Measurements from ENCODE around the gene CFAP251. TPM values are rescaled to one million over a fixed set of nuclear protein-coding genes. Genes with fewer than 3 reads are reported as not detected.
A peak's percentile ranks its signal among the peaks of the same experiment; 100 is the strongest.

CFAP251 gene
- total RNA-seq, 1 experiment from 2014 or later: 2.6 TPM

GRCh38 chr12:121927813-121928212, 9.4 kb downstream of the CFAP251 start:
- H3K27ac ChIP-seq (ENCODE audit: low read depth, low read length): no peak overlapping the region
- DNase-seq (ENCODE audit: low read depth, low spot score): no peak
- BruUV-seq (replicated peaks): no TSS peak
- H3K4me2 ChIP-seq (ENCODE audit: low read length): peak overlapping the region; percentile 51
- no peaks in the 10 kb centered on the region for H3K9me2 ChIP-seq (ENCODE audit: insufficient read depth)
- CTCF ChIA-PET: interaction anchor here (1.2 kb wide), 1 partner anchor 10 kb away, joined by 3 read pairs; the partner anchor contains the start of gene CFAP251
- H3K9ac ChIP-seq (ENCODE audit: low read length): no peak overlapping the region
- no peaks in the 10 kb centered on the region for H3K27me3 ChIP-seq (ENCODE audit: insufficient read depth, low read length)
- no peak overlapping the region for H3K4me3 ChIP-seq (replicated peaks in 1 of 2; ENCODE audit: low read depth in 1 of 2, low read length in 2 of 2)
- POLR2A ChIA-PET: no interaction called here
- no peak for ATAC-seq
- TF ChIP-seq EZH2phosphoT487 (IDR thresholded peaks at IDR 0.05; ENCODE audit: borderline replicate concordance) (no peak), ATF3 (IDR thresholded peaks at IDR 0.05) (no peak), CTCF (IDR thresholded peaks at IDR 0.05 in 2 of 3, conservative IDR thresholded peaks at IDR 0.05 in 1 of 3; ENCODE audit: borderline replicate concordance in 1 of 3, insufficient read depth in 1 of 3, low read depth in 2 of 3, low read length in 2 of 3) (no peak), SP1 (IDR thresholded peaks at IDR 0.05; ENCODE audit: low read depth) (no peak), SIN3A (IDR thresholded peaks at IDR 0.05; ENCODE audit: low read depth) (no peak), YY1 (IDR thresholded peaks at IDR 0.05; ENCODE audit: extremely low read depth, insufficient replicate concordance, low read depth, low read length) (no peak), POLR2A (IDR thresholded peaks at IDR 0.05; ENCODE audit: borderline replicate concordance, extremely low read depth, insufficient read depth, insufficient read length) (no peak), JUND (IDR thresholded peaks at IDR 0.05) (no peak), EZH2 (IDR thresholded peaks at IDR 0.05) (no peak), ZFX (IDR thresholded peaks at IDR 0.05) (no peak), ZNF274 (IDR thresholded peaks at IDR 0.05; ENCODE audit: low read depth, low read length) (no peak), POLR2AphosphoS5 (IDR thresholded peaks at IDR 0.05; ENCODE audit: low read depth, low read length) (no peak), MAX (IDR thresholded peaks at IDR 0.05) (no peak), CEBPB (IDR thresholded peaks at IDR 0.05; ENCODE audit: low read depth) (no peak), CBX3 (IDR thresholded peaks at IDR 0.05; ENCODE audit: low read depth) (no peak), SRF (IDR thresholded peaks at IDR 0.05; ENCODE audit: low read depth) (no peak), FOSL1 (IDR thresholded peaks at IDR 0.05; ENCODE audit: low read depth) (no peak), ZBTB33 (IDR thresholded peaks at IDR 0.05; ENCODE audit: extremely low read depth, insufficient replicate concordance, low read length) (no peak), REST (IDR thresholded peaks at IDR 0.05; ENCODE audit: low read depth) (no peak)
- H4K20me1 ChIP-seq (ENCODE audit: insufficient read depth): no peaks in the 10 kb centered on the region
- intact Hi-C loops (cut with micrococcal nuclease): no loop called here
- no peak overlapping the region for H2AFZ ChIP-seq (ENCODE audit: low read depth, low read length, poor library complexity, severe bottlenecking)
- RAD21 ChIA-PET (ENCODE audit: low non-redundant PET in 1 of 2, low total read pairs in 2 of 2, uncharacterized antibody in 2 of 2, unreplicated experiment in 2 of 2): no interaction called here
- H3K4me1 ChIP-seq (ENCODE audit: control insufficient read depth in 1 of 2, insufficient read depth in 2 of 2, low read length in 2 of 2): peaks cover 20 to 49% of the 10 kb centered on the region in 2 experiments
- no peaks in the 10 kb centered on the region for H3K9me3 ChIP-seq (ENCODE audit: control insufficient read depth in 1 of 2, insufficient read depth in 1 of 2, low read depth in 1 of 2, low read length in 2 of 2)
- no peaks in the 10 kb centered on the region for H3K79me2 ChIP-seq (ENCODE audit: insufficient read depth, low read length)
- H3K36me3 ChIP-seq (ENCODE audit: control insufficient read depth in 1 of 2, insufficient read depth in 2 of 2, low read length in 2 of 2): no peaks in the 10 kb centered on the region

Measured in HCT116 (cell line).